ENCODE measurements around the gene NMD3.

GRCh38 chr3:161222662-161223061 is 1.6 kb downstream of the NMD3 start:
- TF ChIP-seq CTCF (IDR thresholded peaks at IDR 0.05 in 4 of 5, conservative IDR thresholded peaks at IDR 0.05 in 1 of 5), result no peak
- TF ChIP-seq POLR2A (IDR thresholded peaks at IDR 0.05), result no peak

Measured in gastrocnemius medialis (tissue), 4 donors.